Ovary (tissue), 9 donors: ENCODE results near the gene MICALL2. TPM values are rescaled to one million over a fixed set of nuclear protein-coding genes. Genes with fewer than 3 reads are reported as not detected.

Source experiments
- DNase-seq, 5 donors: peaks; one replicate each; pipeline ENCODE4 v3.0.0-alpha.2; 2019 to 2020
- H3K27ac ChIP-seq, 2 donors: fragments of 200-600 bp; one replicate each; pipeline versions ENCODE4 v1.5.1 to v1.8.0; 2019 to 2022
- H3K27me3 ChIP-seq: fragments of 200-600 bp; one replicate; pipeline ENCODE4 v1.8.0; 2022
- H3K36me3 ChIP-seq: fragments of 200-600 bp; sonication (generic); one replicate; pipeline ENCODE4 v1.5.1; 2019
- H3K4me1 ChIP-seq: one replicate; pipeline ENCODE4 v1.8.1; 2013; ENCODE audit warnings: mild to moderate bottlenecking, moderate library complexity; ENCODE audit not compliant: insufficient read depth
- H3K4me3 ChIP-seq: fragments of 200-600 bp; sonication (generic); one replicate; pipeline ENCODE4 v1.5.1; 2017
- H3K9me3 ChIP-seq, 2 donors: fragments of 200-600 bp in 1 of 2; sonication (generic) in 1 of 2; one replicate each; pipeline versions ENCODE4 v1.5.1 to v1.8.1; 2013 to 2019; ENCODE audit warnings: mild to moderate bottlenecking in 1 of 2, moderate library complexity in 1 of 2
- EP300 ChIP-seq: sonication (generic); formaldehyde crosslinking; IDR thresholded peaks from one replicate; pipeline ENCODE4 v1.6.1; 2017; ENCODE audit warnings: antibody characterized with exemption
- POLR2A ChIP-seq: fragments of 450-650 bp; IDR thresholded peaks from one replicate; pipeline ENCODE4 v1.6.1; 2017; ENCODE audit warnings: antibody characterized with exemption, mild to moderate bottlenecking, moderate library complexity
- WGBS, 3 donors: extraction: QIAGEN DNeasy Blood & Tissue Kit in 1 of 3; methylation state at CpG; one replicate each; pipeline versions ENCODE4 v1.1.5 to v1.1.7; 2013 to 2017; 5-methylcytosine and 5-hydroxymethylcytosine counted together
- intact Hi-C, 4 donors: fragments of 100-400 bp; cut with DNase I; formaldehyde crosslinking; loops; one replicate each; pipeline versions ENCODE4 v1.11.0 to v1.15.1; 2022 to 2023
- polyA plus RNA-seq, 2 donors: library from polyadenylated mRNA; stranded (reverse); fragments of 200-250 nt in 1 of 2; fragments of 350-450 nt in 1 of 2; fragmentation: Illumina TruSeq in 1 of 2; extraction: RNeasy Lipid Tissue Mini Kit (QIAGEN cat#74804) in 1 of 2; gene quantifications; one replicate each; pipeline ENCODE4 v1.2.3, GENCODE V29; 2013 to 2014
- total RNA-seq, 7 donors: library from RNA; depleted of rRNA in 2 of 7; stranded (reverse); fragments of >200 nt in 2 of 7; fragmentation: NEBNext Ultra II Directional in 3 of 7; extraction: Animal tissue kit (Norgen Biotek cat#: 25700) in 3 of 7; gene quantifications; one replicate each; pipeline versions ENCODE4 v1.1.0 to v1.2.4, GENCODE V29; 2016 to 2023
- TF ChIP-seq, protein P1 (sequence below), 3 donors: fragments of 450-650 bp in 2 of 3; fragments of 200-600 bp in 1 of 3; IDR thresholded peaks; one replicate each; pipeline versions ENCODE4 v1.5.1 to v1.8.0; 2016 to 2022; ENCODE audit warnings: antibody characterized with exemption in 3 of 3, mild to moderate bottlenecking in 1 of 3
- donor health status: DM: no; HTN: no; CAD: no; lungs with moderate emphysema.
- donor health status: DM: no; HTN: no; CAD: no.
- donor health status: Bipolar disorder and iron deficiency.
- donor health status: DM: yes; HTN: yes; CAD: no.
- donor health status: DM: no; HTN: no; CAD: no.
- donor health status: DM: yes; HTN: yes; CAD: no.

The MICALL2 gene
- total and polyA plus RNA-seq, 9 donors = 0.95 to 13.4 (median 6.5) TPM

DNA sequence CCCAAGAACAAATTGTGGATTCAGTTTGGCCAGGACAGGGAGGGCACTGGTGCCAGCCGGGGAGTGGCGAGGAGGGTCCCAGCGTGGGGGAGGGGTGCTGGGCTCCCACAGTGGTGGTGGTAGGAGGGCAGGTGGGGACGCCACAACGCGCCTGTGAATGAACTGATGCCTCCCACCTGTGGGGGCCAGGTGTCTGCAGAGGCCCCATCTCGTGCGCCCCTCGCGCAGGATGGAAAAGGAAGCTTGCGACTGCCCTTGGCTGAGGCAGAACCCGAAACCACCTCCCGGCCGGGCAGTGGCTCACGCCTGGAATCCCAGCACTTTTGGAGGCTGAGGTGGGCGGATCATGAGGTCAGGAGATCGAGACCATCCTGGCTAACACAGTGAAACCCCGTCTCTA, 72.0 kb downstream of the MICALL2 start:
- TF ChIP-seq POLR2A (no peak), EP300 (no peak)
- TF ChIP-seq, protein P1, sequence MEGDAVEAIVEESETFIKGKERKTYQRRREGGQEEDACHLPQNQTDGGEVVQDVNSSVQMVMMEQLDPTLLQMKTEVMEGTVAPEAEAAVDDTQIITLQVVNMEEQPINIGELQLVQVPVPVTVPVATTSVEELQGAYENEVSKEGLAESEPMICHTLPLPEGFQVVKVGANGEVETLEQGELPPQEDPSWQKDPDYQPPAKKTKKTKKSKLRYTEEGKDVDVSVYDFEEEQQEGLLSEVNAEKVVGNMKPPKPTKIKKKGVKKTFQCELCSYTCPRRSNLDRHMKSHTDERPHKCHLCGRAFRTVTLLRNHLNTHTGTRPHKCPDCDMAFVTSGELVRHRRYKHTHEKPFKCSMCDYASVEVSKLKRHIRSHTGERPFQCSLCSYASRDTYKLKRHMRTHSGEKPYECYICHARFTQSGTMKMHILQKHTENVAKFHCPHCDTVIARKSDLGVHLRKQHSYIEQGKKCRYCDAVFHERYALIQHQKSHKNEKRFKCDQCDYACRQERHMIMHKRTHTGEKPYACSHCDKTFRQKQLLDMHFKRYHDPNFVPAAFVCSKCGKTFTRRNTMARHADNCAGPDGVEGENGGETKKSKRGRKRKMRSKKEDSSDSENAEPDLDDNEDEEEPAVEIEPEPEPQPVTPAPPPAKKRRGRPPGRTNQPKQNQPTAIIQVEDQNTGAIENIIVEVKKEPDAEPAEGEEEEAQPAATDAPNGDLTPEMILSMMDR (IDR thresholded peaks at IDR 0.05) = no peak
- Histone ChIP-seq H3K36me3 (no peaks in the 10 kb centered on the region), H3K27me3 (no peaks in the 10 kb centered on the region), H3K4me1 (no peaks in the 10 kb centered on the region), H3K27ac (no peak overlapping the region), H3K4me3 (no peak overlapping the region), H3K9me3 (peaks cover 0 to 7% of the 10 kb centered on the region in 2 donors)
- intact Hi-C loops = loop anchor here in 1 of 4 donors (10.0 kb wide), 1 partner anchor 932 kb away; no protein-coding TSS in a partner anchor
- WGBS, 3 donors = 61 to 84% (median 62%) methylated on average over 18 of the region's 18 CpGs
- no peak for DNase-seq

DNA sequence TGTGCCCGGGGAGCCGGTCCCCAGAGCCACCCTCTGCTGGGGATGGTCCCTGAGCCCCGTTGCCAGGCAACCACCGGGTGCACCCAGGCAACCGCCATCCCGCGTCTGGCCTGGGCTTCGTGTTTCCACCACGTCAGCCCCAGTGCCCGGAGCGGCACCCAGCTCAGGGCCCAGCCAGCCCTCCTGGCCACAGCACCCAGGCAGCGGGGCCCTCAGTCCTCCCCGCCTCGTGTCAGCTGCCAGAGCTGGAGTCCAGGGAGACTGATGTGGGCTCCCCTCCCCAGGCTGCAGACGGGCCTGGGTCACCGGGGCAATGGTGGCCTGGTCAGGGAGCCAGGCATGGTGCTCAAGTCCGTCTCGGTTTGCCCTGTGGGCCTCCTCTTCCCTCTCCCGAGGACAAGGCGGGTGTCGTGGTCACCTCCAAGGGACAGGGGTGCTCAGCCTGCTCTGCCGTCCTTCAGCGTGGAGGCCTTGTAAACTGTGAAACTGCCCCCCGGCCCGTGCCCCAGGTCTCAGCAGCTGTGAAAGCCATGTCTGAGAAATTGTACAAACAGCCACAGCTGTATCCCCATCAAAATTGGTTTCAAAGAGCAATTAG, 72.5 kb downstream of the MICALL2 start:
- no peaks in the 10 kb centered on the region for H3K27me3 ChIP-seq

DNA sequence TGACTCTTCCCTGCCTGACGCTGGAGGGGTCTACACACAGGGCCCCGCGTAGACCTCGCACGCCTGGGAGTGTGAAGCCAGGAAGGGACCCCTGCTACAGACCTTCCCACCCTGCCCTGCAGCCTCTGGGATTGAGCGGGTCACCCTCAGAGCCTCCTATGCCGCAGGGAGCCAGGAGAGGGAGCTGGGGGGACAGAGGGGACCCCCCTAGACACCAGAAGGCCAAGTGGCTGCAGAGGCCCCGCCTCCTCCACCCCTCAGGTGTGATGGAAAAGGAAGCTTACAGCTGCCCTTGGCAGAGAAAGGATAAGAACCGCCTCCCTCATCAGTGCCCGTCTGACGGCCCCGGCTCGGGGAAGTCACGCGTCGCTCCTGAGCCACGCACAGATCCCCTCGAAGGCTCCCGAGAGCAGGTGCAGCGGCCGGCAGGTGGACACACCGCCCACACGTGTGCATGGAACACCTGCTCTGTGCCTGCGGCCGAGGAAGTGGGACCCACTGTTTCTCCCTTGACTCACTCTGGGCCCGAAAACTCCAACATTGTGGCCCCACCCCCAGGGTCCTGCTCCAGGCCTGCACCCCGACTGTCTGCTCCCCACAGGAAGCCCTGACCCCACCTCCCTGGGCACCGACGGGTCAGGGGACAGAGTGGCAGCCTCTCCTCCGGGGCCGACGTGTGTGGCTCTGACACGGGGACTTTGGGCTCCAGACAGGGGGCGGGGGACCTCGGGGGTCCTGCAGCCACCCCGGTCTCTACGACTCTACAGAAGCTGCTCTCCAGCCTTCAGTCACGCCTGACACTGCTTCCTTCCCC, 73.3 kb downstream of the MICALL2 start:
- H3K4me3 ChIP-seq = no peak overlapping the region
- intact Hi-C loops = loop anchor here in 1 of 4 donors (10.0 kb wide), 1 partner anchor 931 kb away; no protein-coding TSS in a partner anchor
- DNase-seq = no peak
- TF ChIP-seq POLR2A = no peak
- TF ChIP-seq, protein P1 (IDR thresholded peaks at IDR 0.05) = no peak
- no peak for TF ChIP-seq EP300
- no peaks in the 10 kb centered on the region for H3K36me3 ChIP-seq
- H3K27ac ChIP-seq = no peak overlapping the region
- no peaks in the 10 kb centered on the region for H3K27me3 ChIP-seq
- H3K4me1 ChIP-seq = no peaks in the 10 kb centered on the region
- H3K9me3 ChIP-seq = no peaks in the 10 kb centered on the region
- WGBS, 3 donors = 46 to 55% (median 52%) methylated on average over 35 to 38 of the region's 38 CpGs

More for the DNA sequence above, 72.5 kb downstream of the MICALL2 start:
- Histone ChIP-seq H3K4me3 (no peak overlapping the region), H3K9me3 (peaks cover 0 to 3% of the 10 kb centered on the region in 2 donors), H3K4me1 (no peaks in the 10 kb centered on the region), H3K27ac (no peak overlapping the region), H3K36me3 (no peaks in the 10 kb centered on the region)
- intact Hi-C loops = loop anchor here in 1 of 4 donors (10.0 kb wide), 1 partner anchor 932 kb away; no protein-coding TSS in a partner anchor
- no peak for DNase-seq
- TF ChIP-seq, protein P1 (IDR thresholded peaks at IDR 0.05) = no peak
- TF ChIP-seq POLR2A = no peak
- no peak for TF ChIP-seq EP300
- 48 to 65% (median 59%) methylated on average over 7 to 25 of the region's 25 CpGs for whole genome bisulfite sequencing, 3 donors

DNA sequence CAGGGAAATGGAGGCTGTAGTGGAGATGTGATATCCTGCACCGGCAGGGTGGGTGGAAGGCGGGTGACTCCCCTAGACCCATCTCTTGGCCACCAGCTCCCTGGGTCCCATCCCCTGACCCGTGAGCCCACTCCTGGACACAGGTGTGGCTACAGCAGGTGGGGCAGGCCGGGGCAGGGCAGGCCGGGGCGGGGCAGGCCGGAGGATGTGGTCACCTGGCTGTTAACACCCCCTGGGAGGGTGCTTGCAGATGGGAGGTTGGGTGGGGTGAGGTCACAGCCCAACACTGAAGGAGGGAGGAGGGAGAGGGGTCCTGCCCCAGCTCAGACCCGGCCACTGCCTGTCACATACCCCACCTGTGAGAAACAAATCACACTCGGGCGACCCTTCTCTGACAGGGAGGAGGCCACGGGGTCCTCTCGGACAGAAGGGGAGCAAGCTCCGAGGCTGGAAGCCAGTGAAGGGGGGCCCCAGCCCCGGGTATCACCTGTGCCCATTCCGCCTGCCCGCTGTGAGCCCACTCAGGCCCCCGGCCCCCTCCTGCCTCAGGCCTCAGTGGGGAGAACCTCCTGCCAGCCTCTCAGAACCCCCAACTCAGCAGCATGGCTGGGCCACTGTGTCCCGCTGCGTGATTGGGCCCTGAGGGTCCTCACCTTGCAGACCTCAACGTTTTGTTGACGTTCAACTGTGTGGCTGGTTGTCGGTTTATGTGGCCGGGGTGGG, 74.0 kb downstream of the MICALL2 start:
- H3K36me3 ChIP-seq = no peaks in the 10 kb centered on the region
- H3K4me1 ChIP-seq = no peaks in the 10 kb centered on the region
- 36 to 44% (median 40%) methylated on average over 21 to 23 of the region's 23 CpGs for WGBS, 3 donors
- intact Hi-C loops = loop anchor here in 1 of 4 donors (10.0 kb wide), 1 partner anchor 930 kb away; no protein-coding TSS in a partner anchor
- DNase-seq = no peak
- H3K4me3 ChIP-seq = no peak overlapping the region
- no peaks in the 10 kb centered on the region for H3K27me3 ChIP-seq
- no peaks in the 10 kb centered on the region for H3K9me3 ChIP-seq
- TF ChIP-seq EP300 = no peak
- TF ChIP-seq POLR2A = no peak
- TF ChIP-seq, protein P1 (IDR thresholded peaks at IDR 0.05) = no peak
- H3K27ac ChIP-seq = no peak overlapping the region
